ENCODE results near the gene OR2J3.
"Not testable (repeated sequence)": the region's sequence is repeated elsewhere in the genome, so short reads cannot be mapped to it uniquely, and the experiment has no call there.

Gene OR2J3

GRCh38 chr6:29107758-29108157 is at the start of gene OR2J3:
Gene OR2J3 (plus strand): TSS chr6:29108058. CDS start chr6:29111891, 3,833 bp downstream.
- in situ Hi-C loops (cut with MboI; ENCODE audit: low sequenced_read_pairs), result no loop called here

GRCh38 chr6:29071831-29072723 is 35.8 kb upstream of the OR2J3 start:
- in situ Hi-C loops (cut with MboI; ENCODE audit: low sequenced_read_pairs), result no loop called here

GRCh38 chr6:29079203-29079602 is 28.7 kb upstream of the OR2J3 start:
- in situ Hi-C loops (cut with MboI; ENCODE audit: low sequenced_read_pairs), result no loop called here

- in situ Hi-C loops (cut with MboI; ENCODE audit: low sequenced_read_pairs), result no loop called here
These were observed 26.5 kb upstream of the OR2J3 start for GRCh38 chr6:29081312-29081711.

GRCh38 chr6:29082457-29082856 is 25.4 kb upstream of the OR2J3 start:
- in situ Hi-C loops (cut with MboI; ENCODE audit: low sequenced_read_pairs), result no loop called here

GRCh38 chr6:29087213-29087612 is 20.6 kb upstream of the OR2J3 start, which contains the start of gene OR2B3:
Gene OR2B3 (minus strand): TSS chr6:29087313. CDS start chr6:29087248, 65 bp downstream.
- in situ Hi-C loops (cut with MboI; ENCODE audit: low sequenced_read_pairs), result no loop called here

- in situ Hi-C loops (cut with MboI; ENCODE audit: low sequenced_read_pairs), result no loop called here
These were observed 14.9 kb upstream of the OR2J3 start for GRCh38 chr6:29092957-29093356.

- in situ Hi-C loops (cut with MboI; ENCODE audit: low sequenced_read_pairs), result no loop called here
These were observed 10.1 kb upstream of the OR2J3 start for GRCh38 chr6:29097803-29098202.

- in situ Hi-C loops (cut with MboI; ENCODE audit: low sequenced_read_pairs), result no loop called here
These were observed 8.7 kb upstream of the OR2J3 start, which contains the start of gene OR2J1 for GRCh38 chr6:29099190-29099589. Gene OR2J1 (plus strand): TSS chr6:29099490. CDS start chr6:29100943, 1,453 bp downstream.

GRCh38 chr6:29112135-29112534 is 4.3 kb downstream of the OR2J3 start:
- in situ Hi-C loops (cut with MboI; ENCODE audit: low sequenced_read_pairs), result no loop called here

GRCh38 chr6:29114964-29115363 is 7.1 kb downstream of the OR2J3 start:
- in situ Hi-C loops (cut with MboI; ENCODE audit: low sequenced_read_pairs), result not testable (repeated sequence)

GRCh38 chr6:29129326-29130012 is 21.6 kb downstream of the OR2J3 start:
- in situ Hi-C loops (cut with MboI; ENCODE audit: low sequenced_read_pairs), result no loop called here

GRCh38 chr6:29130644-29131043 is 22.8 kb downstream of the OR2J3 start:
- in situ Hi-C loops (cut with MboI; ENCODE audit: low sequenced_read_pairs), result no loop called here

- in situ Hi-C loops (cut with MboI; ENCODE audit: low sequenced_read_pairs), result no loop called here
These were observed 23.8 kb downstream of the OR2J3 start for GRCh38 chr6:29131691-29132090.

GRCh38 chr6:29137724-29138123 is 29.9 kb downstream of the OR2J3 start:
- in situ Hi-C loops (cut with MboI; ENCODE audit: low sequenced_read_pairs), result no loop called here

GRCh38 chr6:29141606-29142005 is 33.7 kb downstream of the OR2J3 start:
- in situ Hi-C loops (cut with MboI; ENCODE audit: low sequenced_read_pairs), result no loop called here

- in situ Hi-C loops (cut with MboI; ENCODE audit: low sequenced_read_pairs), result no loop called here
These were observed 34.5 kb downstream of the OR2J3 start for GRCh38 chr6:29142309-29142708.

- in situ Hi-C loops (cut with MboI; ENCODE audit: low sequenced_read_pairs), result no loop called here
These were observed 38.3 kb downstream of the OR2J3 start for GRCh38 chr6:29146179-29146578.

GRCh38 chr6:29147074-29147473 is 39.2 kb downstream of the OR2J3 start:
- in situ Hi-C loops (cut with MboI; ENCODE audit: low sequenced_read_pairs), result no loop called here

GRCh38 chr6:29149444-29149843 is 41.6 kb downstream of the OR2J3 start:
- in situ Hi-C loops (cut with MboI; ENCODE audit: low sequenced_read_pairs), result not testable (repeated sequence)

GRCh38 chr6:29153083-29153482 is 45.2 kb downstream of the OR2J3 start:
- in situ Hi-C loops (cut with MboI; ENCODE audit: low sequenced_read_pairs), result no loop called here

GRCh38 chr6:29155182-29155581 is 47.3 kb downstream of the OR2J3 start:
- in situ Hi-C loops (cut with MboI; ENCODE audit: low sequenced_read_pairs), result not testable (repeated sequence)
